ENCODE measurements around the gene RMND5B. TPM values are rescaled to one million over a fixed set of nuclear protein-coding genes. Genes with fewer than 3 reads are reported as not detected.

Gene RMND5B, protein sequence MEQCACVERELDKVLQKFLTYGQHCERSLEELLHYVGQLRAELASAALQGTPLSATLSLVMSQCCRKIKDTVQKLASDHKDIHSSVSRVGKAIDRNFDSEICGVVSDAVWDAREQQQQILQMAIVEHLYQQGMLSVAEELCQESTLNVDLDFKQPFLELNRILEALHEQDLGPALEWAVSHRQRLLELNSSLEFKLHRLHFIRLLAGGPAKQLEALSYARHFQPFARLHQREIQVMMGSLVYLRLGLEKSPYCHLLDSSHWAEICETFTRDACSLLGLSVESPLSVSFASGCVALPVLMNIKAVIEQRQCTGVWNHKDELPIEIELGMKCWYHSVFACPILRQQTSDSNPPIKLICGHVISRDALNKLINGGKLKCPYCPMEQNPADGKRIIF
- 25.2 and 33.0 TPM in 2 replicates for total RNA-seq

DNA sequence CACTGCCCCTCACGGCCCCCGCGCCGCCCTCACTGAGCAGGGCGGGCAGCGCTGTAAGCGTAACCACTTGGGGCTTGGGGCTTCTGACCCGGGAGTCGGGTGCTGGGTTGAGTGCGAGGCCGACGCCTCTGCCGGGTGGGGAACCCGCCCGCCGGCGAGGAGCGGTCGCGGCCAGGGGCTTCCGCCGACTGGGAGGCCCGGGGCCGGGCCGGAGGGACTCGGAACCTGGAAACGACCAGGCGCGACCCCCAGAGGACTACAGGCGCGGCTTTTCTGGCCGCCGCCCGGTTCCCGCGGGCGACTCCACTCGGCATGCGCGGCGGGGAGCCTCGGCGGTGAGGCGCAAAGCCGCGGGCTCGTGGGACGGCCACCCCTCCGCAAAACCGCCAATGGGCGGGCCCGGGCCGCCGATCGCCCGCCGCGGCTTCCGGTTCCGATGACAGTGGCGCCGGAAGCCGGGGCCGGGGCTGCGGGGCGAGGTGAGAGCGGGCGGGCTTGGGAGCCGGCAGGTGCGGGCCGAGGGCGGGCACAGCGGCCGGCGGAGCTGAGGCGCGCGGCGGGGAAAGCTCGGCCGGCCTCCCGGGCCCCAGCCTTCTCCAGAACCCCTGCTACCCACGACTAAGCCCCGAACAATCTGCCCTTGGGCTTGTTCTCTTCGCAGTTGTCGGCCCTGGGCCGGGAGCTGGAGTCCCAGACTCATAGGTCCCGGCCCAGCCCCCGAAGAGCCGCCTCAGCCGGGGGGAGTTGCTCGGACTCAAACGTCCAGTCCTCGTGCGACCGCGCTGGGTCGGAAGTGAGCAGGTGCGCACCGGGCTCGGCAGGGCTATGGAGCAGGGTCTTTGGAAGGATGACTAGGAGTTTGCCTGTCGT, at the start of gene RMND5B:
TSS of gene RMND5B (plus strand) at position 439 of the 870 bp plus-strand sequence. CDS start 7,106 bp downstream, outside the sequence.

GRCh38 chr5:178113141-178113787, 17.6 kb upstream of the RMND5B start, which contains the start of gene N4BP3:
Gene N4BP3, plus strand, starts transcription at chr5:178113532. Its CDS starts 6,052 bp downstream, at chr5:178119584.

GRCh38 chr5:178153530-178154340, 22.9 kb downstream of the RMND5B start, which contains the start of gene NHP2:
Gene NHP2, minus strand, starts transcription at chr5:178153885. Its CDS starts 68 bp downstream, at chr5:178153817.

GRCh38 chr5:178187014-178187413, 56.2 kb downstream of the RMND5B start, which contains the start of gene GMCL2:
Gene GMCL2, minus strand, starts transcription at chr5:178187371. Its CDS starts 72 bp downstream, at chr5:178187299.

Other genes starting within 250 kb of the RMND5B start
- gene PROP1, start 134.8 kb upstream of the RMND5B start, total RNA-seq: not detected in 2 replicates
- 3.8 and 4.8 TPM in 2 replicates for gene N4BP3, start 17.5 kb upstream of the RMND5B start, total RNA-seq
- 155 and 174 TPM in 2 replicates for gene NHP2, start 22.9 kb downstream of the RMND5B start, total RNA-seq
- gene GMCL2, start 56.4 kb downstream of the RMND5B start, total RNA-seq: not detected in 2 replicates
- gene HNRNPAB, start 73.5 kb downstream of the RMND5B start, total RNA-seq: 45.0 and 50.1 TPM in 2 replicates
- gene PHYKPL, start 101.8 kb downstream of the RMND5B start, total RNA-seq: 16.2 and 24.8 TPM in 2 replicates